ENCODE results near the gene CHL1.

DNA sequence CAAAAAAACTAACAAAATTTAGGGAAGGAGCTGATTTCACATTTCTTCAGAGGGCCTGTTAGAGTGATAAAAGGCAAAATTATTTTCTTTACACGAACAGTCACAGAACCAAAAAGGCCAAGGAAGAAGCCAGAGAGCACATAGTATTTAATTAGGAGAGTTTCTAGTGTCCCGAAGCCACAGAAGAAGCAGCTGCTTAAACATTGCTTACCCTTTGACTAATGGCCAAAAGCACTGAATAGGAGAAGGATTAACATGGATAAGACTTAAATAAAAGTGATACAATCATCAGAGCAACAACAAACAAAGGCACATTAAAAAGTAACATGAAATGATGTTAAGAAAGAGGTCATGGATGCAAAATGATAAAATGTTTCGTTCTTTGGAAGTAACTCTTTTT, 98.6 kb downstream of the CHL1 start:
- TF ChIP-seq TAF1 (IDR thresholded peaks at IDR 0.05; ENCODE audit: low read depth) (no peak), ZBTB7A (IDR thresholded peaks at IDR 0.05; ENCODE audit: low read depth) (no peak), NFIC (IDR thresholded peaks at IDR 0.05) (no peak), CEBPB (IDR thresholded peaks at IDR 0.05) (no peak), CREB1 (IDR thresholded peaks at IDR 0.05; ENCODE audit: low read depth) (no peak), YY1 (IDR thresholded peaks at IDR 0.05; ENCODE audit: low read depth) (no peak), RAD21 (IDR thresholded peaks at IDR 0.05; ENCODE audit: low read depth) (no peak), EP300 (IDR thresholded peaks at IDR 0.05; ENCODE audit: borderline replicate concordance) (no peak), TEAD4 (IDR thresholded peaks at IDR 0.05) (no peak), FOXM1 (IDR thresholded peaks at IDR 0.05; ENCODE audit: borderline replicate concordance, low read depth) (no peak), TCF12 (IDR thresholded peaks at IDR 0.05; ENCODE audit: low read depth) (no peak)
- TF ChIP-seq, protein P1, sequence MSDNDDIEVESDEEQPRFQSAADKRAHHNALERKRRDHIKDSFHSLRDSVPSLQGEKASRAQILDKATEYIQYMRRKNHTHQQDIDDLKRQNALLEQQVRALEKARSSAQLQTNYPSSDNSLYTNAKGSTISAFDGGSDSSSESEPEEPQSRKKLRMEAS (IDR thresholded peaks at IDR 0.05), result no peak
- TF ChIP-seq, protein P2, sequence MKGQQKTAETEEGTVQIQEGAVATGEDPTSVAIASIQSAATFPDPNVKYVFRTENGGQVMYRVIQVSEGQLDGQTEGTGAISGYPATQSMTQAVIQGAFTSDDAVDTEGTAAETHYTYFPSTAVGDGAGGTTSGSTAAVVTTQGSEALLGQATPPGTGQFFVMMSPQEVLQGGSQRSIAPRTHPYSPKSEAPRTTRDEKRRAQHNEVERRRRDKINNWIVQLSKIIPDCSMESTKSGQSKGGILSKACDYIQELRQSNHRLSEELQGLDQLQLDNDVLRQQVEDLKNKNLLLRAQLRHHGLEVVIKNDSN (IDR thresholded peaks at IDR 0.05), result no peak
- TF ChIP-seq, protein P3, sequence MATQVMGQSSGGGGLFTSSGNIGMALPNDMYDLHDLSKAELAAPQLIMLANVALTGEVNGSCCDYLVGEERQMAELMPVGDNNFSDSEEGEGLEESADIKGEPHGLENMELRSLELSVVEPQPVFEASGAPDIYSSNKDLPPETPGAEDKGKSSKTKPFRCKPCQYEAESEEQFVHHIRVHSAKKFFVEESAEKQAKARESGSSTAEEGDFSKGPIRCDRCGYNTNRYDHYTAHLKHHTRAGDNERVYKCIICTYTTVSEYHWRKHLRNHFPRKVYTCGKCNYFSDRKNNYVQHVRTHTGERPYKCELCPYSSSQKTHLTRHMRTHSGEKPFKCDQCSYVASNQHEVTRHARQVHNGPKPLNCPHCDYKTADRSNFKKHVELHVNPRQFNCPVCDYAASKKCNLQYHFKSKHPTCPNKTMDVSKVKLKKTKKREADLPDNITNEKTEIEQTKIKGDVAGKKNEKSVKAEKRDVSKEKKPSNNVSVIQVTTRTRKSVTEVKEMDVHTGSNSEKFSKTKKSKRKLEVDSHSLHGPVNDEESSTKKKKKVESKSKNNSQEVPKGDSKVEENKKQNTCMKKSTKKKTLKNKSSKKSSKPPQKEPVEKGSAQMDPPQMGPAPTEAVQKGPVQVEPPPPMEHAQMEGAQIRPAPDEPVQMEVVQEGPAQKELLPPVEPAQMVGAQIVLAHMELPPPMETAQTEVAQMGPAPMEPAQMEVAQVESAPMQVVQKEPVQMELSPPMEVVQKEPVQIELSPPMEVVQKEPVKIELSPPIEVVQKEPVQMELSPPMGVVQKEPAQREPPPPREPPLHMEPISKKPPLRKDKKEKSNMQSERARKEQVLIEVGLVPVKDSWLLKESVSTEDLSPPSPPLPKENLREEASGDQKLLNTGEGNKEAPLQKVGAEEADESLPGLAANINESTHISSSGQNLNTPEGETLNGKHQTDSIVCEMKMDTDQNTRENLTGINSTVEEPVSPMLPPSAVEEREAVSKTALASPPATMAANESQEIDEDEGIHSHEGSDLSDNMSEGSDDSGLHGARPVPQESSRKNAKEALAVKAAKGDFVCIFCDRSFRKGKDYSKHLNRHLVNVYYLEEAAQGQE (IDR thresholded peaks at IDR 0.05; ENCODE audit: low read depth), result no peak

Data from Ishikawa (cell line).